H1 (cell line): Measurements from ENCODE around the gene NFYA. TPM values are rescaled to one million over a fixed set of nuclear protein-coding genes. Genes with fewer than 3 reads are reported as not detected.

ENCODE experiments used
- MAFK ChIP-seq: IDR thresholded peaks from 2 replicates; pipeline ENCODE4 v1.6.1; 2012; ENCODE audit warnings: low read depth, mild to moderate bottlenecking, improper control_type of control experiment, low read length
- POLR2AphosphoS5 ChIP-seq: IDR thresholded peaks from 2 replicates; pipeline ENCODE4 v1.6.1; 2011; ENCODE audit warnings: low read depth, low read length
- SAP30 ChIP-seq: fragments of 300-600 bp; sonication (generic); IDR thresholded peaks from 2 replicates; pipeline ENCODE4 v1.7.1; 2012; ENCODE audit warnings: low read length, moderate library complexity, mild to moderate bottlenecking, inconsistent platforms; ENCODE audit not compliant: insufficient read depth, insufficient replicate concordance
- polyA plus RNA-seq, 7 experiments: library from polyadenylated mRNA; depleted of rRNA in 3 of 7; stranded (reverse) in 5 of 7; unstranded in 2 of 7; fragments of >200 nt in 5 of 7; fragments of 200-250 nt in 2 of 7; gene quantifications; 1 replicate in 5 of 7; 2 replicates in 1 of 7; 4 replicates in 1 of 7; pipeline versions ENCODE4 v1.2.1 to v1.2.3, GENCODE V29; 2011 to 2013; ENCODE audit warnings: missing spikeins in 2 of 7, mixed read lengths in 2 of 7
- total RNA-seq: library from RNA; stranded (reverse); fragmentation: NEBNext Ultra II Directional; extraction: Animal tissue kit (Norgen Biotek cat#: 25700); gene quantifications from 2 replicates; pipeline ENCODE4 v1.2.1, GENCODE V29; 2021

The NFYA gene
- total and polyA plus RNA-seq, 2 of the 8 experiments (the other 6 are each of a cell fraction or from before 2014, with no cell fraction given) = 19.8 to 33.7 TPM

GRCh38 chr6:41061196-41061726 lies 11.5 kb upstream of the NFYA start (continued):
- TF ChIP-seq SAP30 (no peak), MAFK (no peak), POLR2AphosphoS5 (no peak)
